ENCODE results near the gene CHSY1. TPM values are rescaled to one million over a fixed set of nuclear protein-coding genes. Genes with fewer than 3 reads are reported as not detected.

CHSY1 gene
- total RNA-seq, 3 donors from 2014 or later, result 7.7 to 15.5 (median 12.6) TPM

DNA sequence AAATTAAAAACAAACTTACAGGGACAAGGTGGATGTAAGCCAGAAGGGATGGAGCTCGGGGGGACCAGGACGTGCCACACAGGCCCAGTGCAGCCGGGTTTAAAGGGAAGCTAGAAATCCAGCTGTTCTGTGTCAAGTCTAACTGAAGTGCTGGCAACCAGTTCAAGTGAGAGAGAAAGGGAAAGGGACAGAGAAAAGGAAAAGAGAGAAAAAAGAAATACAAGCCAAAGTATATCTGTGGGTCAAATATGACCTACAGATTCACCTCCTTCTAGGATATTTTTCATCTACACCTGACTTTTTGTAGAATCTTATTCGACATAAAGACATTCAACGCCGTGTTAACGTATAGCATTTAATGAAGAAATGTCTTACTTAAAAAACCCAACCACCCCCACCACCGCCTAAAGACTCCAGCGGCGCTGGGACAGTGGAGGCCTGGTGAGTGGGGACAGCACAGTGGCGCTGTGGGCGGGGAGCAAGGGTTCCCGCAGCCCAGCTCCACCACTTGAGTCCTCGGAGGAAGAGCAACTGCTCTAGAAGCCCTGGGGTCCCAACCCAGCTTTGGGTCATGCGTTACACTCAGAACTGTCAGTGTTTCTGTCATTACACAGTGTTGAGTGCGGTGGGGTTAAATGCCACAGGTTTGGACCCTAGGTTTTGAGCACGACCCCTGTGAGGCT, 62.3 kb downstream of the CHSY1 start:
- no peak for ATAC-seq
- H3K4me3 ChIP-seq, result no peak overlapping the region

DNA sequence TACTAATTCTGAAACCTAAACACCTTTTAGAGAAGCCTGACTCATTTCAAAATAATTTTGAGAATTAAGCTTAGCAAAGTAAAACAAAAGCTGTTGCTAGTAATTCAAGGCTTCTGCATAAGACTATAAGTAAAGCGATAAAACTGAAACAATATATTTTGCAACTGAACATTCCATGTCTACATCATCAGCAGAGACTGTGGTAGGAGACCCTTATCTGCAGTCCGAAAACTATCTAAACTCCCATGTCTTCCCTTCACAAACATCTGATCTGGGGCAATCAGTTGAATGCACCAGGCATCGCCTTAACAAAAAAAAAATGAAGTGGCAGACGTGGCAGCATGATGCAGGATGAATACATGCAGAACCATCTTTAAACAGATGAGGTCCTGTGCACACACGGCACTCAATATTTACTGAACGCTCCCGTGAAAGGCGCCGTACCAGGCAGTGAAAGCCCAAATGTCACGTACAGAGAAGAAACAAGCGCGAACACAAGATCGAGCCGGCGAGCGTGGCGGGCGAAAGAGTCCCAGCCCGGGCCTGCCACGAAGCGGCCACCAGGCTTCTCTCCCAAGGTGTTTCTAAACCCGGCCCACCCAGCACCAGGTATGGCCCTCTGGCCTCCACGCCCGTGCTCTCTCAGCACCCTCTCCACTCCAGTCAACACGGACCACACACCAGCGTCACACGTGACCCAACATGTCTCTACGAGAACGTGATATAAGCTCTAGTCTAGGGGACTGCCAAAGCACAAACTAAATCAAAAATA, 63.0 kb downstream of the CHSY1 start:
- TF ChIP-seq, protein P1, sequence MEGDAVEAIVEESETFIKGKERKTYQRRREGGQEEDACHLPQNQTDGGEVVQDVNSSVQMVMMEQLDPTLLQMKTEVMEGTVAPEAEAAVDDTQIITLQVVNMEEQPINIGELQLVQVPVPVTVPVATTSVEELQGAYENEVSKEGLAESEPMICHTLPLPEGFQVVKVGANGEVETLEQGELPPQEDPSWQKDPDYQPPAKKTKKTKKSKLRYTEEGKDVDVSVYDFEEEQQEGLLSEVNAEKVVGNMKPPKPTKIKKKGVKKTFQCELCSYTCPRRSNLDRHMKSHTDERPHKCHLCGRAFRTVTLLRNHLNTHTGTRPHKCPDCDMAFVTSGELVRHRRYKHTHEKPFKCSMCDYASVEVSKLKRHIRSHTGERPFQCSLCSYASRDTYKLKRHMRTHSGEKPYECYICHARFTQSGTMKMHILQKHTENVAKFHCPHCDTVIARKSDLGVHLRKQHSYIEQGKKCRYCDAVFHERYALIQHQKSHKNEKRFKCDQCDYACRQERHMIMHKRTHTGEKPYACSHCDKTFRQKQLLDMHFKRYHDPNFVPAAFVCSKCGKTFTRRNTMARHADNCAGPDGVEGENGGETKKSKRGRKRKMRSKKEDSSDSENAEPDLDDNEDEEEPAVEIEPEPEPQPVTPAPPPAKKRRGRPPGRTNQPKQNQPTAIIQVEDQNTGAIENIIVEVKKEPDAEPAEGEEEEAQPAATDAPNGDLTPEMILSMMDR (IDR thresholded peaks at IDR 0.05), result no peak
- Histone ChIP-seq H3K4me3 (no peak overlapping the region), H3K36me3 (ENCODE audit: low read depth) (no peaks in the 10 kb centered on the region), H3K4me1 (ENCODE audit: low read depth) (peaks cover 7% of the 10 kb centered on the region), H3K9me3 (no peaks in the 10 kb centered on the region)
- ATAC-seq (no peak), DNase-seq (no peak)
- intact Hi-C loops (cut with DNase I, micrococcal nuclease), result no loop called here

More for the DNA sequence above, 62.3 kb downstream of the CHSY1 start:
- Histone ChIP-seq H3K9me3 (no peaks in the 10 kb centered on the region), H3K4me1 (ENCODE audit: low read depth) (peaks cover 7% of the 10 kb centered on the region), H3K36me3 (ENCODE audit: low read depth) (no peaks in the 10 kb centered on the region)
- no peak for DNase-seq
- intact Hi-C loops (cut with DNase I, micrococcal nuclease), result no loop called here
- TF ChIP-seq, protein P1 (IDR thresholded peaks at IDR 0.05), result no peak

DNA sequence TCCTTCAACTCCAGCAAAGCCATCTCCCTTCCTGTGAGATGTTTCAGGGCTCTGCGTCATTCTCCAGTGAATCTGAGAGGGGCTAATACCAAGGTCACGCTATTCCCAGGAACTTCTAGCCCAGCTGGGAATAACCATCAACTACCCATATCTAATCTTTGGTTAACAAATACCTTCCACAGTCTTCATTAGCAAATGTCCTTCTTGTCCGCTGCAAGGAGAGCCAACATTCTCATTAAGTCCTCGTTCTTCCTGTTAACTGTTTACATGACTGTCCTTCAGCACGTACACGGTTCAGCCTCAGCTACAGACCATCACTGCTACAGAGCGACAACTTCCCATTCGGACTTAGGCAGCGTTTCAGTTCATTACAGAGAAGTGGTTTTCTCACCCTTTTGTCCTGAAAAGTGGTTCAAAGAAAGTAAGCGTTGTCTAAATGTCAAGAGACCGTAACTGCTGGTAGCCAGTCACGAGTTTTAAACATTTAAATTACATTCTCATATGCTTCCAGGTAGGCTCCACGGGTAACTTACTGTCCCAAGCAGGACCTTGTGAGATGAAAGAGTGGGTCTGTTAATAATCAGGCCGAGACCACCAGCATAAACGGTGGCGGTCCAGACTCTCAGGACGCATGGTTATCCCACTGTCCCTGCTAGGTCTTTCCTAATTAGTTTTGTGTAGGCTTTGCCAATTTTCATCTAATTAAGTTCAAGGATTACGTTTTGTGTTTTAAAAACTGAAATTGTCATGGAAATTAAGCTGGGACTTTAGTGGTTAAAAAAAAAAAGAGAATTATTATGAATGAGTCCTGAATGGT, 63.8 kb downstream of the CHSY1 start:
- no peak for DNase-seq
- Histone ChIP-seq H3K9me3 (no peaks in the 10 kb centered on the region), H3K4me3 (no peak overlapping the region), H3K36me3 (ENCODE audit: low read depth) (no peaks in the 10 kb centered on the region), H3K4me1 (ENCODE audit: low read depth) (peaks cover 4% of the 10 kb centered on the region)
- peak; percentile 50 for ATAC-seq
- intact Hi-C loops (cut with DNase I, micrococcal nuclease), result no loop called here
- TF ChIP-seq, protein P1 (IDR thresholded peaks at IDR 0.05), result no peak

DNA sequence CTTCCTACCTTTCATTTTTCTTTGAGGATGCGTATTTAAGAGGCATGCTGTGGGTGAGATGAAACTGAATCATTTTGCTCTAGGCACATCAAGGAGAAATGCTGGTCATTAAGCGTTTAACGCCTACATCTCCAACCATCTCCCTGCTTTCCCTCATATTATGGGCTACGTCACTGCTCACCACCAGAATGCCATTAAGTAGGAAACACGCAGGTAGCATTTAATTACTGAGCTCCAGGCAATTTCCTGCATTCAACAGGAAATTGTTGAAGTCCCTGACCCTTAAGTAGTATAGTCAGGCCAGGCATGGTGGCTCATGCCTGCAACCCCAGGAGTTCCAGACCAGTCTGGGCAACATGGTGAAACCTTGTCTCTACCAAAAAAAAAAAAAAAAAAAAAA, 66.1 kb downstream of the CHSY1 start:
- H3K36me3 ChIP-seq (ENCODE audit: low read depth), result no peaks in the 10 kb centered on the region
- H3K4me1 ChIP-seq (ENCODE audit: low read depth), result peaks cover 7% of the 10 kb centered on the region
- no peaks in the 10 kb centered on the region for H3K9me3 ChIP-seq
- DNase-seq (no peak), ATAC-seq (no peak)
- intact Hi-C loops (cut with DNase I, micrococcal nuclease), result no loop called here
- TF ChIP-seq, protein P1 (IDR thresholded peaks at IDR 0.05), result no peak
- no peak overlapping the region for H3K4me3 ChIP-seq

DNA sequence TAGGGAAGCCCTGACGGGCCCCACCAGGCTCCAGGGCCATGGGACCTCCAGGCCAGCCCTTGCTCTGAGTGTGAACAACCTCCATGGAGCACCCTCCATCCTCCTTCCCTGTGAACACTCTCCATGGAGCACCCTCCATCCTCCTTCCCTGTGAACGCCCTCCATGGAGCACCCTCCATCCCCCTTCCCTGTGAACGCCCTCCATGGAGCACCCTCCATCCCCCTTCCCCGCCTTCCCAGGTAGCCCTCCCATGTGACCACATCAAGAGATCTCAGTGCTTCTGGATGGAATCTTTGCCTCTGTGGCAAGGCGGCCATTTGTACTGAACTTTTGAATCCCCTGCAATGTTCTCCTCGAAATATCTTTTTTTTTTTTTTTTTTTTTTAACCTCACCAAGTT, 66.5 kb downstream of the CHSY1 start:
- peaks cover 6% of the 10 kb centered on the region for H3K4me1 ChIP-seq (ENCODE audit: low read depth)

More for the DNA sequence above, 66.5 kb downstream of the CHSY1 start:
- ATAC-seq (no peak), DNase-seq (no peak)
- H3K4me3 ChIP-seq, result no peak overlapping the region
- H3K9me3 ChIP-seq, result no peaks in the 10 kb centered on the region
- intact Hi-C loops (cut with DNase I, micrococcal nuclease), result no loop called here
- H3K36me3 ChIP-seq (ENCODE audit: low read depth), result no peaks in the 10 kb centered on the region
- TF ChIP-seq, protein P1 (IDR thresholded peaks at IDR 0.05), result no peak
